Lower lobe of right lung (tissue), 2 donors: ENCODE results near the gene PHEX. TPM values are rescaled to one million over a fixed set of nuclear protein-coding genes. Genes with fewer than 3 reads are reported as not detected.

Experiments
- ATAC-seq, 2 donors: fragments of 200-7000 bp; cut with Tn5 transposase; one replicate each; pipeline ENCODE4 v1.9.1; 2020 to 2022; ENCODE audit warnings: mild to moderate bottlenecking in 2 of 2, moderate library complexity in 2 of 2
- DNase-seq: peaks from one replicate; pipeline ENCODE4 v3.0.0-alpha.2; 2020
- H3K27ac ChIP-seq: fragments of 200-600 bp; one replicate; pipeline ENCODE4 v1.8.0; 2022
- H3K27me3 ChIP-seq: fragments of 200-600 bp; one replicate; pipeline ENCODE4 v1.8.0; 2022; ENCODE audit warnings: low read depth
- H3K36me3 ChIP-seq: fragments of 200-600 bp; one replicate; pipeline ENCODE4 v1.8.0; 2022; ENCODE audit warnings: mild to moderate bottlenecking
- H3K4me1 ChIP-seq: fragments of 200-600 bp; one replicate; pipeline ENCODE4 v1.8.0; 2022
- H3K4me3 ChIP-seq: fragments of 200-600 bp; one replicate; pipeline ENCODE4 v1.8.0; 2022; ENCODE audit warnings: mild to moderate bottlenecking
- H3K9me3 ChIP-seq: fragments of 200-600 bp; one replicate; pipeline ENCODE4 v1.8.0; 2022
- intact Hi-C: fragments of 100-400 bp; cut with DNase I; formaldehyde crosslinking; loops from one replicate; pipeline ENCODE4 v1.11.0; 2022
- total RNA-seq: library from RNA; stranded (reverse); fragmentation: NEBNext Ultra II Directional; extraction: Animal tissue kit (Norgen Biotek cat#: 25700); gene quantifications from one replicate; pipeline ENCODE4 v1.2.1, GENCODE V29; 2021
- TF ChIP-seq, protein P1 (sequence below): fragments of 200-600 bp; IDR thresholded peaks from one replicate; pipeline ENCODE4 v1.8.0; 2022; ENCODE audit warnings: antibody characterized with exemption, mild to moderate bottlenecking
- donor health status: DM: no; HTN: yes; CAD: no; lungs with severe emphysema.

Gene PHEX
- total RNA-seq, 1 donor from 2014 or later = 2.7 TPM

DNA sequence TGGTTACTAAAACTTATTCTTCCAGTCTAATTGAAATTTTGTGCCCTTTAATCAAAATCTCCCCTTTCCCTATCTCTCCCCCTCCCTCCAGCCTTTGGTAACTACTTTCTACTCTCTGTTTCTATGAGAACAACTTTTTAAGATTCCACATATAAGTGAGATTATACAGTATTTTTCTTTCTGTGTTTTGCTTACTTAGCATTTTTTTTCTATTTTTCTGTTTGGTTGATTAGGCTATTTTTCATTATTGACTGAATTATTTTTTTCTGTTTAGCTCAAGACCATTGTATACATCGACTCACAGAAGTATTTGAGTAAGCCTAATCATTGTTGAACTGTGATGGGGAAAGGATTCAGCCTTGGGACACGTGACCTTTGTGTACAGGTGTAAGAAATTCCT, 116.4 kb downstream of the PHEX start:
- ATAC-seq (no peak), DNase-seq (no peak)
- Histone ChIP-seq H3K4me3 (no peak overlapping the region), H3K27ac (no peak overlapping the region), H3K4me1 (no peaks in the 10 kb centered on the region), H3K9me3 (no peaks in the 10 kb centered on the region), H3K27me3 (no peaks in the 10 kb centered on the region), H3K36me3 (no peaks in the 10 kb centered on the region)
- intact Hi-C loops = no loop called here
- TF ChIP-seq, protein P1, sequence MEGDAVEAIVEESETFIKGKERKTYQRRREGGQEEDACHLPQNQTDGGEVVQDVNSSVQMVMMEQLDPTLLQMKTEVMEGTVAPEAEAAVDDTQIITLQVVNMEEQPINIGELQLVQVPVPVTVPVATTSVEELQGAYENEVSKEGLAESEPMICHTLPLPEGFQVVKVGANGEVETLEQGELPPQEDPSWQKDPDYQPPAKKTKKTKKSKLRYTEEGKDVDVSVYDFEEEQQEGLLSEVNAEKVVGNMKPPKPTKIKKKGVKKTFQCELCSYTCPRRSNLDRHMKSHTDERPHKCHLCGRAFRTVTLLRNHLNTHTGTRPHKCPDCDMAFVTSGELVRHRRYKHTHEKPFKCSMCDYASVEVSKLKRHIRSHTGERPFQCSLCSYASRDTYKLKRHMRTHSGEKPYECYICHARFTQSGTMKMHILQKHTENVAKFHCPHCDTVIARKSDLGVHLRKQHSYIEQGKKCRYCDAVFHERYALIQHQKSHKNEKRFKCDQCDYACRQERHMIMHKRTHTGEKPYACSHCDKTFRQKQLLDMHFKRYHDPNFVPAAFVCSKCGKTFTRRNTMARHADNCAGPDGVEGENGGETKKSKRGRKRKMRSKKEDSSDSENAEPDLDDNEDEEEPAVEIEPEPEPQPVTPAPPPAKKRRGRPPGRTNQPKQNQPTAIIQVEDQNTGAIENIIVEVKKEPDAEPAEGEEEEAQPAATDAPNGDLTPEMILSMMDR = no peak

DNA sequence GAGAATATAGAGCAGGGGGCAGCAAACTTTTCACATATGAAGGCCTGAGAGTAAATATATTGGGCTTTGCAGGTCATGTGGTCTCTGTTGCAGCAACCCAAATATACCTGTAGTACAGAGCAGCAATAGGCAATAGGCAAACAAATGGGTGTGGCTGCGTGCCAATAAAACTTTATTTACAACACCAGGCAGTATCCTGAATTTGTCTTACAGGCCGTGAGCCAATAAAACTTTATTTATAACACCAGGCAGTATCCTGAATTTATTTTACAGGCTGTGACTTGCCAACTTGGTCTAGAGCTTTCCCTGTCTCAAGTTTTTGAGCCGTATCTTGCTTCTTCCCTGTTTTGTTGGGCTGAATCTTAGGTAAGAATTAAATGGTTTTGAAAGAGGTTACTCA, 118.2 kb downstream of the PHEX start:
- no peaks in the 10 kb centered on the region for H3K9me3 ChIP-seq
- ATAC-seq (no peak), DNase-seq (no peak)
- TF ChIP-seq, protein P1 = no peak
- H3K4me3 ChIP-seq = no peak overlapping the region
- intact Hi-C loops = no loop called here
- H3K36me3 ChIP-seq = no peaks in the 10 kb centered on the region
- no peaks in the 10 kb centered on the region for H3K4me1 ChIP-seq
- no peaks in the 10 kb centered on the region for H3K27me3 ChIP-seq
- no peak overlapping the region for H3K27ac ChIP-seq

DNA sequence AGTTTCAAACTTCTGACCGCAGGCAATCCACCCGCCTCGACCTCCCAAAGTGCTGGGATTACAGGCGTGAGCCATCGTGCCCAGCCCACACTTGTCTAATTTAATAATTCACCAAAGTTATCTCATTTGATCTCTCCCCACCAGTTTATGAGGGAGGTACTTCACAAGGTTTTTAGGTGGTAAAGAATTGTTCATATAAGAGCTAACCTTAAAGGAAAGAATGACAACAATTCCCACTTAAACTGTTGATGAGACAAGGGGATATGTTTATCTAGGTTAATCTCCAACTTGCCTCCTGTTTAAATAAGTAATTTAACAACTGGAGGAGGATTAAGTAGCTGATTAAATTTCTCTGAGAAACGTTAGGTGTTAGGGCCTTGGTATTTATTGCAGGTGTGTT, 123.0 kb downstream of the PHEX start:
- no peaks in the 10 kb centered on the region for H3K36me3 ChIP-seq
- intact Hi-C loops = no loop called here

DNA sequence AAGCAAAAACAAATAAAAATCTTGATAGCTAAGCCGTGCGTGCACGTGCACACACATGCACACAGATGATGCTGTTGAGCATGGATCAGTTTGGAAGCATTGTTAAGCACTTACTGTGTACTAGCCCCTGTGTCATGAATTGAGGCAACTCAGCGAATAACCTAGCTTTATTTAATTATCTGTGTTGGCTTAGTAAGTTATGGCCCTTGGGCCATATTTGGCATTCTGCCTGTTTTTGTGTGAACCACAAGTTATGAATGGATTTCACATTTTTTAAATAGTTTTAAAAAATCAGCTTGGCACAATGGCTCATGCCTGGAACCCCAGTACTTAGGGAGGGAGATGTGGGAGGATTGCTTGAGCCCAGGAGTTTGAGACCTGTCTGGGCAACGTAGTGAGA, 126.9 kb downstream of the PHEX start:
- TF ChIP-seq, protein P1 = no peak
- Histone ChIP-seq H3K9me3 (no peaks in the 10 kb centered on the region), H3K4me1 (no peaks in the 10 kb centered on the region), H3K27me3 (no peaks in the 10 kb centered on the region), H3K4me3 (no peak overlapping the region), H3K36me3 (no peaks in the 10 kb centered on the region), H3K27ac (no peak overlapping the region)
- intact Hi-C loops = no loop called here
- DNase-seq (no peak), ATAC-seq (no peak)

More for the DNA sequence above, 123.0 kb downstream of the PHEX start:
- TF ChIP-seq, protein P1 = no peak
- H3K4me3 ChIP-seq = no peak overlapping the region
- ATAC-seq = no peak
- DNase-seq = no peak
- no peak overlapping the region for H3K27ac ChIP-seq
- no peaks in the 10 kb centered on the region for H3K9me3 ChIP-seq
- no peaks in the 10 kb centered on the region for H3K4me1 ChIP-seq
- no peaks in the 10 kb centered on the region for H3K27me3 ChIP-seq

DNA sequence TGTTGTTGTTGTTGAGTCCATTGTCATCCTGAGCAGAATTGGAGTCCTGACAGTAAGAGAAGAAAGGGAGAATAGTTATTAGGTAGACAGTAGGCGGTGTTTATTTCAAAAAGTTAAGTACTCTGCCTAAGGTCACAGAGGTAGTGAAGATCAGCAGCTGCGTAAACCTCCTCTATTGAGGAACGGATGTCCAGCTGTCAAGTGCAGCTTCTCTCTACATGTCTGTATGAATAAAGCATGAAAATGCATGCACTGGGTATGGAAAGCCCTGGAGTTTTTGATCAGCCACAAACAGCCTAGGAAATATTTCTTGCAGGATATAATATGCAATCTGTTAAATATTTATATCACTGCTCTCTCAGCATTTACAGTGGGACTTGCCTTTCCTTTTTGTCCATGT, 131.2 kb downstream of the PHEX start:
- intact Hi-C loops = no loop called here

More for the DNA sequence above, 131.2 kb downstream of the PHEX start:
- no peak overlapping the region for H3K27ac ChIP-seq
- no peaks in the 10 kb centered on the region for H3K27me3 ChIP-seq
- H3K4me1 ChIP-seq = no peaks in the 10 kb centered on the region
- ATAC-seq = no peak
- H3K36me3 ChIP-seq = no peaks in the 10 kb centered on the region
- H3K4me3 ChIP-seq = no peak overlapping the region
- no peaks in the 10 kb centered on the region for H3K9me3 ChIP-seq
- no peak for DNase-seq
- TF ChIP-seq, protein P1 = no peak
